GM21825 (cell line): ENCODE results near the gene SHLD1.
"Not testable (repeated sequence)": the region's sequence is repeated elsewhere in the genome, so short reads cannot be mapped to it uniquely, and the experiment has no call there.

Source experiments
- ATAC-seq: cut with Tn5 transposase; IDR thresholded peaks from one replicate; pipeline ENCODE4 v1.9.1; 2021; ENCODE audit warnings: mild to moderate bottlenecking, moderate library complexity; ENCODE audit not compliant: unreplicated experiment

Gene SHLD1

GRCh38 chr20:5779071-5779900 lies 29.1 kb downstream of the SHLD1 start:
- ATAC-seq = no peak

- ATAC-seq = no peak
Measured at GRCh38 chr20:5780846-5781217, 30.6 kb downstream of the SHLD1 start.

- not testable (repeated sequence) for ATAC-seq
Measured at GRCh38 chr20:5781367-5781766, 31.2 kb downstream of the SHLD1 start.

DNA sequence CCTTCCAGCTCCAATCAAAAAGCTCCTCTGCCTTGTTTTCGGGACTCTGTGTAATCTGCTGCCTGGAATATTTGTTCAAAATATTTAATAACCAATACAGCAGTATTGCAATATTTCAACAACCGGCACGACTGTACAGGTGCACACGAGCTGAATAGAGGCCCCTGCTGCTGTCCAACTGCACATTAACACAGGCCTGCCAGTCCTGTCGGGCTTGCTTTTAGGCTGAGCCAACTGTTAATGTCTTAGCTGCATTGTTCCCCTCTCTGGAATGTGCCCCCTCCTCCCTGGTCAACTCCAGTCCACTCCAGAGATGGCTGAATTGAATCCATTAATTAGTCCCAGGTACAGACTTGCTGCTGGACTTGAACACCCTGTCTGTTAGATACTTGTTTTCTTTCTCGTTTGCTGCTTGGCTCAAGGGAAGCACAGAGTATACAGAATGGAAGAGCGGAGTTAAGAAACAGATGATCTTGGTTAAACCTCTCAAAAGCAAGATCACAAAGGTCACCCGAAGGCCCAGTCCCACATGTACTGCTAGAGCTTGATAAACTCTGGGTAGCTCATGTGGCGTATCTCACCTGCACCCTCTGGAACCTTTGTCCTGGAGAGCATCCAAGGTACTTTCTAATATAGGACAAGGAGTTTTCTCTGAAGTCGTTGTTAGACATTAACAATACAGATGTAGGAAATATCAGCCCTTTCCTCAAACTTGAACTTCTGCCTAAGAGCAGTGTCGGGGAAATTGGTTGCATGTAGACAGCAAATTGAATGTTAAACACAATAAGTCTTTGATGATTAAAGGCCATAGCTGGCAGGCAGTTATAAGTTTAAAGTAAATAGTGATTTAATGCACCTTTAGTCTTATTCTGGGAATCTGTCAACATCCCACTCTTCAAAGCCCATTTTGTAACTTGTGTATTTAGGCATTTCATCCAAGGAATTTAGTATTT lies 31.9 kb downstream of the SHLD1 start:
- ATAC-seq = no peak

GRCh38 chr20:5784735-5785134 lies 34.5 kb downstream of the SHLD1 start:
- no peak for ATAC-seq

DNA sequence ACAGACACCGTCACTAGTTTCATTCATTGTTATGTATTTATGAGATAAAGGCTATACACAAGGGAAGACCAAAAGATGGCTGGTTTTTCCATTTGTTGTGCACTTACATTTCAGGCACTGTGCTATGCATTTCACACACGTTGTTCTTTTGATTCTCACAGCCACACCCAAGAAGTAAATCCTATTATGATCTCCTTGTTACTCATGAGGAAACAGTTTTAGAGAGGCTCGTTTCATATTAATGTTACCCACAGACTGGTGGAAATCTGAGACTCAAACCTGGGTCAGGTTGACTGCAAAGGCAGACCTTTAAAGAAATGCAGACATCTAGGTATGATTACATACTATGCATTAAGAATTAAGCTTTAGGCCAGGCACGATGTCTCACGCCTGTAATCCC lies 34.9 kb downstream of the SHLD1 start:
- no peak for ATAC-seq

DNA sequence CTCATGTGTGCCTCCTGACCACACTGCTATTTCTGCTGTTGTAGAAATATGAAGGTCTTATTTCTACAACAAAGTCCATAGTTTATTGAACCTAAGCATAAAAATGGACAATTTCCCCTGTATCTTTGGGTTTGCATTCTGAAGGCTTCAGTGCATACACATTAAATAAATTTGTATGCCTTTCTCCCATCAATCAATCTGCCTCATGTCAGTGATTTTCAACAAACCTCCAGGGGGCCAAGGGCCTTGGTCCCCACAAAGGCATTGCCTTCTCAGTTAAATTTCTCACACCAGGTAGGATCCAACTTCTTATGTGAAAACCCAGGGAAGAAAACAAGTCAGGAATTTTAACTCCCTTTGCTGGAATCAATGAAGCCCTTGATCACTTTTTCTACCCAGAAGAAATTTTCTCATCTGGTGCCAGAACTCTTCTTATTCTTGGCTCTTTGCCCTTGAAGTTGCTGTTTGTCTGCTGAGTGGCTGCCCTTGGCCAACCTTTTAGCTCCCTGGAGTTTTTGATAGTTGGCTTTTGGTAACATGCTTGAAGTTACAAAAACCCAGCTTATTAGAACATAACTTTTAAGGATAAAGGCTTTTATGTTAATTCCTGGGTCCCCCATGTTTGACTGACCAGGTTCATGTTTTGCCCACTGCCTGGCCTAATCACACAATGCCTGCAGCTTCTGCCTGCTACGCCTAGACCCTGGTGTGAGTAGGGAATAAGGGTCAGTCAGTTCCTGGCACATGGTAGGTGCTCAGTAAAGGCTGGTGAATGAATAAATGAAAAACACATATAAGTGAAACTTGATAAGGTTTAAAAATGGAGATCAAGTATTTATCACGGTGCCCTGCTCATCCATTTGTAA lies 37.0 kb downstream of the SHLD1 start:
- ATAC-seq = no peak

DNA sequence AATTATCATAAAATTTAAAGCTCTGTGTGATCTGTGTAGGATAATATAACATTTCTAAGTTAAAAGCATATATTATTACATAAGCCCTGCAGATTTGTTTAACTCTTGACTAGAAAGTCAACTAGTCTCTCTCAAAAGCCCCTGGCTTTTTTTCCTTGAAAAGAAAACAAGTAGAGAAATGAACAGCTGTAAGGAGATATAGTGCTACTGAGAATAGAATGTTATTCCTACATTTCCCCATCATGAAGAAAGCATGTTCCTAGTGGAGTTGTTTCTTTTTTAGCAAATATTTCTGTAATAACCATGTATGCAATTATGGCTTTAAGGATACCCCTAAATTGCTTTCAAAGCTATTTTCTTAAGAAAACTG lies 37.6 kb downstream of the SHLD1 start:
- ATAC-seq = no peak

- peak; percentile 85 for ATAC-seq
Measured at GRCh38 chr20:5788385-5788895, 38.2 kb downstream of the SHLD1 start.

DNA sequence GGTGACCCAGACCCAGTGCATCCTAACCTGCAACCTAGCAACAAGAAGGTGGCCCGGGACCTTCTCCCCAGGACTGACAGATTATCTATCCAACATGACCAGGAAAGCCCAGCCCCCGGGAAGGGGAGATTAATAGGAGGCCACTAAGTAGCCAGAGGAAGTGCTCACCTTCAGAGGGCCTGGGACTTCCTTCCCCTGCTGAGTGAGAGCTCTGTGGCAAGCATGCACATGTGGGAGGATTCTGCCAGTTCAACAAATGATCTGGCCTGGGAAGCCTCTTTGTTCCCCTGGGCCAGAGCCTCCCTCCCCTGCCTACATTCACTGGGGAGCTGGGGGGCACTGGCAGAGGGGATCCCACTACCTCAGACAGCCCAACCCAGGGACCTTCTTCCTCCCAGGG lies 39.6 kb downstream of the SHLD1 start:
- no peak for ATAC-seq

DNA sequence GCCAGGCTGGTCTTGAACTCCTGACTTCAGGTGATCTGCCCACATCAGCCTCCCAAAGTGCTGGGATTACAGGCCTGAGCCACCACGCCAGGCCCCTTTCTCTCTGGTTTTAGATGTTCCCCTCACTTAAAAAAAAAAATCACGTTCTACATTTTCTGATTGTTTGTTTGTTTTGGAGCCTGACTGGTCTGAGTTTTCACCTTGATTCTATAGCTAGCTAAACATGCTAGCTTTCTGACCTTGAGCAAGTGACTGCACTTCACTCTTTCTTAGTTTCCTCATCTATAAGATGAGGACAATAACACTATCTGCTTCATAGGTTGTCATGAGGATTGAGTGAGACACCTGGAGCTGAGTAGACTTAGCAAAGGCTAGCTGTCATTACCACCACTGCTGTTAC lies 43.7 kb downstream of the SHLD1 start:
- ATAC-seq = no peak

GRCh38 chr20:5796331-5797040 lies 46.3 kb downstream of the SHLD1 start:
- no peak for ATAC-seq

GRCh38 chr20:5797165-5797564 lies 47.0 kb downstream of the SHLD1 start:
- ATAC-seq = no peak

GRCh38 chr20:5797843-5798462 lies 47.8 kb downstream of the SHLD1 start:
- peak; percentile 97 for ATAC-seq

GRCh38 chr20:5803754-5804303 lies 53.6 kb downstream of the SHLD1 start:
- ATAC-seq = not testable (repeated sequence)

- no peak for ATAC-seq
Measured at GRCh38 chr20:5806457-5807263, 56.5 kb downstream of the SHLD1 start.

GRCh38 chr20:5807431-5807830 lies 57.2 kb downstream of the SHLD1 start:
- no peak for ATAC-seq

DNA sequence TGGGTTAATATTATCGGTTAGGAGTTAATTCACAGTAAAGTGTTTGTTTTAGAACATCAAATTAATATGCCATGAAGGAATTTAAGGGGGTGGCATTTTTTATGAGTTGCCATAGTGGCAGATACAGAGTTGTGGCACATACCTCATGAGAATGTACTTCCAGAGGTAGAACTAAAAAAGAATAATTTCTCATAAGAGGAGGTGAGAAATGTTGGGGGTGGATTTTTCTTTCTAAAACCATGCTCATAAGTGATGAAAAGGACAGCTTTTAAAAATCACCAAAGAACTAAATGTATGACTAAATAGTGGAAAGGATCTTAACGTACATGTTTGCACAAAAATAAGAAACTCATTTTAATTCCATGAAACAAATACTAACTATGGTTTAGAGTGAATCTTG lies 58.7 kb downstream of the SHLD1 start:
- ATAC-seq = no peak

- no peak for ATAC-seq
Measured at GRCh38 chr20:5809495-5809894, 59.3 kb downstream of the SHLD1 start.
